Heart left ventricle (tissue), 13 donors: Measurements from ENCODE around the gene PTPRN2.

Experiments
- POLR2A ChIP-seq, 2 donors: fragments of 450-650 bp; IDR thresholded peaks; one replicate each; pipeline ENCODE4 v1.6.1; 2017; ENCODE audit warnings: antibody characterized with exemption in 2 of 2, mild to moderate bottlenecking in 2 of 2, moderate library complexity in 2 of 2
- TF ChIP-seq, protein P1 (sequence below), 12 donors: fragments of 200-600 bp; sonication (generic) in 4 of 12; IDR thresholded peaks; one replicate each; pipeline versions ENCODE4 v1.5.0 to v1.8.0; 2018 to 2022; ENCODE audit warnings: antibody characterized with exemption in 12 of 12, mild to moderate bottlenecking in 5 of 12
- donor health status: ischemic (EF 13 %, LVEDD 7.1; RV severe dilation, severe dysfunction).
- donor health status: DM: no; HTN: yes; CAD: no.
- donor health status: DM: no; HTN: no; CAD: no.
- donor health status: ischemic (EF 25% LVEDD 6.9; RV normal size, moderate dysfunction).
- donor health status: ischemic (EF 25% LVEDD 5.7; RV mildly dilated, moderate dysfunction).
- donor health status: ischemic (EF 35%, LVEDD 5.7; RV mildly dilated, moderate dysfunction).
- donor health status: nonischemic (EF 11% LVEDD 7.7; RV severe dilation, severe dysfunction).
- donor health status: DM: yes; HTN: yes; CAD: no.
- donor health status: PGD.
- donor health status: ischemic (EF 29% LVEDD 5.4; RV normal size, mild dysfunction).
- donor health status: nonischemic (EF 23%, LVEDD 6.1; RV moderate dilation, normal function).

DNA sequence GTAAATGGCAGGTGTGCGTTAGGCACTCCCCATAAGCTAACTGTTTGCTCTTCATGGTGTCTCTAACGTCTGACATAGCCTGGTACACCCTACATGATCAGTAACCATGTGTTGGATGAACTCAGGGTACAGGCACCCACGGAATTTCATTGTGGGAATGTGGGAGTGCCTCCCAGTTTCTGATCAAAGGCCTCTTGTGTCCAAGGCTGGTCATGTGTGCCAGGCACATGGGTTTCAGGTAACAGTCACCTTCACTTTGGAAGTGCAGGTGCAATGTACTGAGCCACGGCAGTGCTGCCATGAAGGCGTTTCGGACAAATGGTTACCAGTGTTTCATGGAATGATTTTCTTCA, 952.5 kb downstream of the PTPRN2 start:
- TF ChIP-seq, protein P1, sequence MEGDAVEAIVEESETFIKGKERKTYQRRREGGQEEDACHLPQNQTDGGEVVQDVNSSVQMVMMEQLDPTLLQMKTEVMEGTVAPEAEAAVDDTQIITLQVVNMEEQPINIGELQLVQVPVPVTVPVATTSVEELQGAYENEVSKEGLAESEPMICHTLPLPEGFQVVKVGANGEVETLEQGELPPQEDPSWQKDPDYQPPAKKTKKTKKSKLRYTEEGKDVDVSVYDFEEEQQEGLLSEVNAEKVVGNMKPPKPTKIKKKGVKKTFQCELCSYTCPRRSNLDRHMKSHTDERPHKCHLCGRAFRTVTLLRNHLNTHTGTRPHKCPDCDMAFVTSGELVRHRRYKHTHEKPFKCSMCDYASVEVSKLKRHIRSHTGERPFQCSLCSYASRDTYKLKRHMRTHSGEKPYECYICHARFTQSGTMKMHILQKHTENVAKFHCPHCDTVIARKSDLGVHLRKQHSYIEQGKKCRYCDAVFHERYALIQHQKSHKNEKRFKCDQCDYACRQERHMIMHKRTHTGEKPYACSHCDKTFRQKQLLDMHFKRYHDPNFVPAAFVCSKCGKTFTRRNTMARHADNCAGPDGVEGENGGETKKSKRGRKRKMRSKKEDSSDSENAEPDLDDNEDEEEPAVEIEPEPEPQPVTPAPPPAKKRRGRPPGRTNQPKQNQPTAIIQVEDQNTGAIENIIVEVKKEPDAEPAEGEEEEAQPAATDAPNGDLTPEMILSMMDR (IDR thresholded peaks at IDR 0.05) = no peak
- TF ChIP-seq POLR2A (IDR thresholded peaks at IDR 0.05) = no peak
